PC-9 (cell line): ENCODE measurements around the gene PKIB. TPM values are rescaled to one million over a fixed set of nuclear protein-coding genes. Genes with fewer than 3 reads are reported as not detected.
A peak's percentile ranks its signal among the peaks of the same experiment; 100 is the strongest.

Source experiments
- BruUV-seq: library from RNA; stranded (reverse); fragments of 400-500 nt; replicated peaks from 2 replicates; lab custom pipeline; 2021; lab: Mats Ljungman, UMichigan
- CTCF ChIA-PET: fragments of 300-600 bp; sonication (Branson Sonifier 250); formaldehyde crosslinking; loops from one replicate; lab custom pipeline; 2022; ENCODE audit warnings: antibody characterized with exemption; lab: Charles Lee
- POLR2A ChIA-PET: fragments of 300-600 bp; sonication (Branson Sonifier 250); formaldehyde crosslinking; loops from one replicate; lab custom pipeline; 2022; ENCODE audit warnings: antibody characterized with exemption; ENCODE audit not compliant: unreplicated experiment; lab: Charles Lee
- DNase-seq, 2 experiments: peaks; one replicate each; pipeline versions ENCODE4 v3.0.0 to v3.0.0-alpha.2; 2015 to 2022; ENCODE audit warnings: mixed read lengths in 1 of 2
- H2AFZ ChIP-seq: fragments of 200-600 bp; sonication (generic); 2 replicates; pipeline ENCODE4 v1.8.1; 2017; ENCODE audit warnings: antibody characterized with exemption
- H3F3A ChIP-seq: fragments of 200-600 bp; sonication (generic); 2 replicates; pipeline ENCODE4 v1.8.1; 2017; ENCODE audit warnings: antibody characterized with exemption, mild to moderate bottlenecking, low read depth; ENCODE audit not compliant: insufficient read depth
- H3K27ac ChIP-seq: fragments of 200-600 bp; sonication (generic); 2 replicates; pipeline ENCODE4 v1.6.1; 2016; ENCODE audit warnings: mixed run types
- H3K27me3 ChIP-seq: fragments of 200-600 bp; sonication (generic); 2 replicates; pipeline ENCODE4 v1.6.1; 2016; ENCODE audit warnings: low read depth, mixed run types; ENCODE audit not compliant: insufficient read depth
- H3K36me3 ChIP-seq: fragments of 200-600 bp; sonication (generic); 2 replicates; pipeline ENCODE4 v1.6.1; 2016; ENCODE audit warnings: low read depth, mixed run types
- H3K4me1 ChIP-seq: fragments of 200-600 bp; sonication (generic); replicated peaks from 2 replicates; pipeline ENCODE4 v1.6.1; 2016; ENCODE audit warnings: mixed run types; ENCODE audit not compliant: insufficient read depth
- H3K4me2 ChIP-seq: fragments of 200-600 bp; sonication (generic); 2 replicates; pipeline ENCODE4 v1.6.1; 2017; ENCODE audit warnings: mixed run types
- H3K4me3 ChIP-seq: fragments of 200-600 bp; sonication (generic); 2 replicates; pipeline ENCODE4 v1.6.1; 2016; ENCODE audit warnings: mixed run types
- H3K79me2 ChIP-seq: fragments of 200-600 bp; sonication (generic); 2 replicates; pipeline ENCODE4 v1.6.1; 2017; ENCODE audit warnings: low read depth, mixed run types
- H3K9me2 ChIP-seq: fragments of 200-600 bp; sonication (generic); 2 replicates; pipeline ENCODE4 v1.8.1; 2017; ENCODE audit warnings: mild to moderate bottlenecking; ENCODE audit not compliant: insufficient read depth
- H3K9me3 ChIP-seq: fragments of 200-600 bp; sonication (generic); 2 replicates; pipeline ENCODE4 v1.8.1; 2016; ENCODE audit warnings: low read depth; ENCODE audit not compliant: insufficient read depth
- H4K20me1 ChIP-seq: fragments of 200-600 bp; sonication (generic); 2 replicates; pipeline ENCODE4 v1.8.1; 2017; ENCODE audit not compliant: insufficient read depth
- EZH2 ChIP-seq: fragments of 200-600 bp; sonication (generic); IDR thresholded peaks from 2 replicates; pipeline ENCODE4 v1.8.0; 2017; ENCODE audit warnings: antibody characterized with exemption, low read depth
- intact Hi-C: fragments of 100-400 bp; cut with micrococcal nuclease; formaldehyde crosslinking; loops from one replicate; pipeline ENCODE4 v1.10.0; 2022; ENCODE audit not compliant: unreplicated experiment
- total RNA-seq: library from RNA; stranded (reverse); gene quantifications from 2 replicates; pipeline ENCODE4 v1.2.3, GENCODE V29; 2021
- TF ChIP-seq, protein P1 (sequence below): fragments of 200-600 bp; sonication (generic); conservative IDR thresholded peaks from 2 replicates; pipeline ENCODE4 v1.6.1; 2017; ENCODE audit warnings: mixed run types, antibody characterized with exemption, mild to moderate bottlenecking, moderate library complexity

The PKIB gene
- total RNA-seq, 1 experiment from 2014 or later: 7.0 TPM

DNA sequence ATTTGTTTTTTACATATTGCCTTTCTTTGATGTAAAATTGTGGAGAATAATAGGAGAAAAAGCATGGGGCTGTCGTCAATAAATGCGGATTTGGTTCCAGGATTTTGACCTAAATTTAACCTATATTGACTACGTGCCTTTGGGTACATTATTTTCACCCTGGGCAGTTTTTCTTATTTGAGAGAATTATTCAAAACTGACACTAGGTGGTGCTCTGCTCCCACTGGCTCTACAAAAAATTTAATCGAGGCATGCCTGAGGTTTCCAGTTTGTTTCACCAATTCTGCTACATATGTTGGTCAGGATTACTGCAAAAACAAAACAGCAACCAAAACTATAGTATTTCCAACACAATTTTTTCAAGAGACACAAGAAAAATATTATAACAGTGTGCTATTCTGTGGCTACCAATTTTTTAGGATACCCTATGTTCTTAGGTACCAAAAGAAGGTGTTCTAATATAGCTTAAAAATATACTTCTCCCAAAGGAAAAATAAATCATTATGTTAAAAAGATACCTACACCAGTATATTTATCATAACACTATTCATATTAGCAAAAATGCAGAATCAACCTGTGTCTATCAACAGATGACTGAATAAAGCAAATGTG is 120.7 kb downstream of the PKIB start:
- no TSS peak for BruUV-seq
- H3K4me1 ChIP-seq: no peaks in the 10 kb centered on the region
- H3K79me2 ChIP-seq: no peaks in the 10 kb centered on the region
- no peak for DNase-seq
- no peak overlapping the region for H3K4me2 ChIP-seq
- H3F3A ChIP-seq: no peaks in the 10 kb centered on the region
- H3K36me3 ChIP-seq: no peaks in the 10 kb centered on the region
- no peak overlapping the region for H3K4me3 ChIP-seq
- no peaks in the 10 kb centered on the region; the same call in 1 of the 2 replicates for H3K9me2 ChIP-seq
- no peak overlapping the region for H2AFZ ChIP-seq
- intact Hi-C loops: loop anchor here (1.0 to 2.0 kb wide), 3 partner anchors 107 to 650 kb away; no protein-coding TSS in a partner anchor
- no peak overlapping the region for H3K27ac ChIP-seq
- H3K9me3 ChIP-seq: no peaks in the 10 kb centered on the region
- H3K27me3 ChIP-seq: no peaks in the 10 kb centered on the region
- H4K20me1 ChIP-seq: no peaks in the 10 kb centered on the region
- CTCF ChIA-PET: interaction anchor here (1.2 to 4.0 kb wide), 2 partner anchors 108 to 120 kb away, joined by 3 to 18 read pairs; partner anchors contain the start of gene PKIB
- POLR2A ChIA-PET: no interaction called here
- no peak for TF ChIP-seq EZH2
- TF ChIP-seq, protein P1, sequence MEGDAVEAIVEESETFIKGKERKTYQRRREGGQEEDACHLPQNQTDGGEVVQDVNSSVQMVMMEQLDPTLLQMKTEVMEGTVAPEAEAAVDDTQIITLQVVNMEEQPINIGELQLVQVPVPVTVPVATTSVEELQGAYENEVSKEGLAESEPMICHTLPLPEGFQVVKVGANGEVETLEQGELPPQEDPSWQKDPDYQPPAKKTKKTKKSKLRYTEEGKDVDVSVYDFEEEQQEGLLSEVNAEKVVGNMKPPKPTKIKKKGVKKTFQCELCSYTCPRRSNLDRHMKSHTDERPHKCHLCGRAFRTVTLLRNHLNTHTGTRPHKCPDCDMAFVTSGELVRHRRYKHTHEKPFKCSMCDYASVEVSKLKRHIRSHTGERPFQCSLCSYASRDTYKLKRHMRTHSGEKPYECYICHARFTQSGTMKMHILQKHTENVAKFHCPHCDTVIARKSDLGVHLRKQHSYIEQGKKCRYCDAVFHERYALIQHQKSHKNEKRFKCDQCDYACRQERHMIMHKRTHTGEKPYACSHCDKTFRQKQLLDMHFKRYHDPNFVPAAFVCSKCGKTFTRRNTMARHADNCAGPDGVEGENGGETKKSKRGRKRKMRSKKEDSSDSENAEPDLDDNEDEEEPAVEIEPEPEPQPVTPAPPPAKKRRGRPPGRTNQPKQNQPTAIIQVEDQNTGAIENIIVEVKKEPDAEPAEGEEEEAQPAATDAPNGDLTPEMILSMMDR: peak; percentile 95

GRCh38 chr6:122733259-122733658 is 123.1 kb downstream of the PKIB start:
- H2AFZ ChIP-seq: no peak overlapping the region
- TF ChIP-seq EZH2: no peak
- TF ChIP-seq, protein P1: no peak
- no peaks in the 10 kb centered on the region for H3K9me3 ChIP-seq
- no peaks in the 10 kb centered on the region for H3K27me3 ChIP-seq
- H3K4me1 ChIP-seq: no peaks in the 10 kb centered on the region
- no peak overlapping the region for H3K27ac ChIP-seq
- DNase-seq: no peak
- intact Hi-C loops: no loop called here
- no peak overlapping the region for H3K4me2 ChIP-seq
- ChIA-PET POLR2A (no interaction called here), CTCF (interaction anchor here (4.0 kb wide), 1 partner anchor 106 kb away, joined by 18 read pairs; no protein-coding TSS in a partner anchor)
- H3F3A ChIP-seq: no peaks in the 10 kb centered on the region
- no TSS peak for BruUV-seq
- no peaks in the 10 kb centered on the region for H3K36me3 ChIP-seq
- no peaks in the 10 kb centered on the region for H3K79me2 ChIP-seq
- no peak overlapping the region for H3K4me3 ChIP-seq
- no peaks in the 10 kb centered on the region for H4K20me1 ChIP-seq
- no peaks in the 10 kb centered on the region for H3K9me2 ChIP-seq

DNA sequence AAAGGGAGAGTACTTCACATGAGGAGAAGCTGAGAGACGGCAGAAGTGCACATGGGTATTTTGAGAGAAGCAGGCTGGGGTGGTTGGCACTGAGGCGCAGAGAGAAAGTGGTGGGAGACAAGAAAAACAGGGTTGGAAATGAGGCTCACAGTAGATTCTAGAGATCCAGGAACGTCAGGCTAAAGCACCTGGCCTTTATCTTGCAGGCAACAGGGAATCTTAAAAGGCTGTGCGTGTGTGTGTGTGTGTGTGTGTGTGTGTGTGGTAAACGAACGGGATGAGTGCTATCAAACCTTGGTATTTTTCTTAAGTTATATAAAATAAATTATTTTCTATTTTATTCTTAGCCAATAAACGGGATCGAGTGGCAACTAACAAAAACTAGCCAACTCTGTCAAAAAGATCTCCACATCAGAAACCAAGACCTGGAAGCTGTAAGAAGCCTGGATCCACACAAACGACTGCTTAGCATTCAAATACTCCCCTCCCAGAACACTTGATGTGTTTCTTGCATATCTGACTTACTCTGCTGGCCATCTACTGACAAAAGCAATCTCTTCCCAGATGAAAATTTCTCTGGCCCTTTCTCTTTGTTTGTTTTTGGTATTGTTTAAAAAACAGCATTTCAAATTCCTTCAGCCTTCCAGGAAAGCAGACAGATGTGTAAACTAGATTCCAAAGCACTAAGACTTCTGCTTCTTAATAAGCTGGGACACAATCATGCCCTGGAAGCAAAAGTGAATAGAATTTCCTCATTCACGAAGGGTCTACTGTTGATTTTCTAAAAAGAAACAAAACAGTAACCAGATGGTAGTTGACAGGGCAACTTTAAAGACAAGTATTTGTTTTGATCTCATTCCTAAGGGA is 124.6 kb downstream of the PKIB start:
- DNase-seq: no peak
- no peaks in the 10 kb centered on the region for H4K20me1 ChIP-seq
- H3F3A ChIP-seq: no peaks in the 10 kb centered on the region
- no peak overlapping the region for H3K27ac ChIP-seq
- H3K4me3 ChIP-seq: no peak overlapping the region
- no peaks in the 10 kb centered on the region for H3K4me1 ChIP-seq
- H2AFZ ChIP-seq: no peak overlapping the region
- no peaks in the 10 kb centered on the region for H3K27me3 ChIP-seq
- no peak for TF ChIP-seq EZH2
- TF ChIP-seq, protein P1: no peak
- BruUV-seq: no TSS peak
- POLR2A ChIA-PET: no interaction called here
- no peaks in the 10 kb centered on the region for H3K36me3 ChIP-seq
- no peaks in the 10 kb centered on the region for H3K9me2 ChIP-seq
- no peak overlapping the region for H3K4me2 ChIP-seq
- H3K9me3 ChIP-seq: no peaks in the 10 kb centered on the region
- intact Hi-C loops: no loop called here
- CTCF ChIA-PET: no interaction called here
- H3K79me2 ChIP-seq: no peaks in the 10 kb centered on the region
